GM19023 (cell line): ENCODE data around the gene ACSF2.
"Not testable (repeated sequence)": the region's sequence is repeated elsewhere in the genome, so short reads cannot be mapped to it uniquely, and the experiment has no call there.

ENCODE experiments used
- ATAC-seq: cut with Tn5 transposase; IDR thresholded peaks from one replicate; pipeline ENCODE4 v1.9.1; 2021; ENCODE audit warnings: mild to moderate bottlenecking, moderate library complexity; ENCODE audit not compliant: unreplicated experiment

Gene ACSF2, protein sequence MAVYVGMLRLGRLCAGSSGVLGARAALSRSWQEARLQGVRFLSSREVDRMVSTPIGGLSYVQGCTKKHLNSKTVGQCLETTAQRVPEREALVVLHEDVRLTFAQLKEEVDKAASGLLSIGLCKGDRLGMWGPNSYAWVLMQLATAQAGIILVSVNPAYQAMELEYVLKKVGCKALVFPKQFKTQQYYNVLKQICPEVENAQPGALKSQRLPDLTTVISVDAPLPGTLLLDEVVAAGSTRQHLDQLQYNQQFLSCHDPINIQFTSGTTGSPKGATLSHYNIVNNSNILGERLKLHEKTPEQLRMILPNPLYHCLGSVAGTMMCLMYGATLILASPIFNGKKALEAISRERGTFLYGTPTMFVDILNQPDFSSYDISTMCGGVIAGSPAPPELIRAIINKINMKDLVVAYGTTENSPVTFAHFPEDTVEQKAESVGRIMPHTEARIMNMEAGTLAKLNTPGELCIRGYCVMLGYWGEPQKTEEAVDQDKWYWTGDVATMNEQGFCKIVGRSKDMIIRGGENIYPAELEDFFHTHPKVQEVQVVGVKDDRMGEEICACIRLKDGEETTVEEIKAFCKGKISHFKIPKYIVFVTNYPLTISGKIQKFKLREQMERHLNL

DNA sequence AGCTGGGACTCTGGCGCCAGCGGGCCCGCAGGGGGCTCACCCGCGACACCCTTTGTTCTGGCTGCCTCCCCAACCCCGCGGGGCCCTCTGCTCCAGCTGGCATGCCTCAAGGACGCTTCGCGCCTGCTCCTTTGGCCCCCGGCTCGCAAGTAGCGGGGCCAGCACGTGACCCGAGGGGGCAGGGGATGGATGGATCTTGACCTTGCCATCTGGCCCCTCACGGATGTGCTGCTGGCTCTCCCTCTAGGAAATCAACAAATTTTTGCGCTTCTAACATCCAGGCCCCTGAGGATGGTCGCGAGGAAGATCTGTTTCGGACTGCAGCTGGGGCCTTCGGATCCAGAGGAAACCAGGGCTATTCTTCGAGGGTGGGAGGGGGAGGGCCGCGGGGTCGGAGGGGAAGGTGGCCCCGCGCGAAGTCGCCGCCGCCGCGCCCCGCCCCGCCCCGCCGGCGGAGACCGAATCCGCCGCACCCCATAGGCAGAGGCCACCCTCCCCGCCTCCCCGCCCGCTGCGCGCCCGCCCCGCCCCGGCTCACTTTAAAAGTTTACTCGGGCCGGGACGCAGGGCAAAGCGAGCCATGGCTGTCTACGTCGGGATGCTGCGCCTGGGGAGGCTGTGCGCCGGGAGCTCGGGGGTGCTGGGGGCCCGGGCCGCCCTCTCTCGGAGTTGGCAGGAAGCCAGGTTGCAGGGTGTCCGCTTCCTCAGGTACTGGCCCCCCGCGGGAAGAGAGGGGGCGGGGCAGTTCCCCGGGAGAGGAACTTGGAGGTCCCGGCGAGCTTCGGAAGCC is at the start of gene ACSF2:
TSS of gene ACSF2 (plus strand) at position 537 of the 790 bp plus-strand sequence. CDS start at position 581, 44 bp downstream.
- peak; percentile 64 for ATAC-seq

DNA sequence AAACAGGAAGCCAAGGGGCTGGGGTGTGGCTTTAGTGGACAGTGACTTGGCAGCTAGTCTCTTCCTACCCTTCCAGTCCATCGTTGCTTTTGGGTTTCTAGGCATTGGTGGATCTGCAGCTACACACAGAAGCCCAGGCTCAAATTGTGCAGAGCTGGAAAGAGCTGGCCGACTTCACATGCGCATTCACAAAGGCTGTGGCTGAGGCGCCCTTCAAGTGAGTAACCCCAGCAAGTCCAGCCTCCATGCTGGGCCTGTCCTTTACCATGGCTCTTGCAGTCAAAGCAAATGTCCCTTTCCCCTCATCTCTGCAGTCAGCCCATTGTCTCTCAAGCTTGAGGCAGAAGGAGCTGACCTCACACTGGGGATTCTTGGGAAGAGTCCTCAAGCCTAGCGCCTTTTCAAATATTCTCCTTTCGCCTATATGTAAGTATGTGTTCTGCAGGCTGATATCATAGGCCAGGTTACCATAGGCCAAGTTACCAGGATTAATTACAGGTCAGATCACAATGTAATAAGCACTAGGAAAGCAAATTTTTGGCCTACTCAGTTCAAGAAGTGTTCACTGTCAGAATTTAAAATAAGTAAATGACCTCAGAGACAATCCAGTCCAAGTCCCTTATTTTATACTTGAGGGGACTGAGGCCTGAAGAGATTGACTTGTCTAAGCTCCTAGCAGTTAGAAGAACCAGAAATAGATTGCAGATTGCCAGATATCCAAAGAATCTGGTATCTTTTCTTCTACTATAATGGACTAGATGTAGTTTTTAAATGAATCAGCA is 46.5 kb upstream of the ACSF2 start:
- no peak for ATAC-seq

DNA sequence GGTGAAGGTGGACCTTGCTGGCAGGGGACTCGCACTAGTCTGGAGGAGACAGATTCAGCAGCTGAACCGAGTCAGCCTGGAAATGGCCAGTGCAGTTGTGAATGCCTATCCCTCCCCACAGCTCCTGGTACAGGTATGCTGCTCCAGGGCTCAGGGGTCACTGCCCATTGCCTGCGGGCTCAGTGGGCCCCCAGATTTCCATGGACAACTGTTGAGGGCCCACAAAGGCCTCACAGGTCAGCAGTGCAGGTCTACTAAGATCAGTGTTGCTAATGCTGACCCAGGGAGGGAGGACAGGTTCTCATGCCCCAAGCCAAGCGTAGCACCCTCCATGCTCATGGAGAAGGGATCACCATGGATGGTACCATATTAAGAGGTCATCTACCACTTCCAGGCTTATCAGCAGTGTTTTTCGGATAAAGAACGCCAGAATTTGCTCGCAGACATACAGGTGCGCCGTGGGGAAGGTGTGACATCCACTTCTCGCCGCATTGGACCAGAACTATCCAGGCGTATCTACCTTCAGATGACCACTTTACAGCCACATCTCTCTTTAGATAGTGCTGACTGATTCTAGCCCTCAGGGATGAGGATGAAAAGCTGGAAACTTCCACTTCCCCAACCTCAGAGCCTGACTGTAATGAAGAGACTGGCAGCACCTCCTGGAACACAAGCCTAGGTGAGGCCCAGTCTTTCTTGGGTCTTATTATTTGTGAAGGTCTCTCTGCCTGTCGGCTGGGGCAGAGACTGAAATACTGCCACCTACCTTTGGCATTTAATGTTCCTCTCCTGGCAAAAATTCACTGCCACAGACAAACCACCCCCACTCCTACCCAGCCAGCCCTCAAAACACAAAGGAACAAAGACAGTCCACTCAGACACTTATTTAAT is 45.4 kb upstream of the ACSF2 start:
- no peak for ATAC-seq

- ATAC-seq, result no peak
Observed at GRCh38 chr17:50381260-50381815, 44.7 kb upstream of the ACSF2 start.

DNA sequence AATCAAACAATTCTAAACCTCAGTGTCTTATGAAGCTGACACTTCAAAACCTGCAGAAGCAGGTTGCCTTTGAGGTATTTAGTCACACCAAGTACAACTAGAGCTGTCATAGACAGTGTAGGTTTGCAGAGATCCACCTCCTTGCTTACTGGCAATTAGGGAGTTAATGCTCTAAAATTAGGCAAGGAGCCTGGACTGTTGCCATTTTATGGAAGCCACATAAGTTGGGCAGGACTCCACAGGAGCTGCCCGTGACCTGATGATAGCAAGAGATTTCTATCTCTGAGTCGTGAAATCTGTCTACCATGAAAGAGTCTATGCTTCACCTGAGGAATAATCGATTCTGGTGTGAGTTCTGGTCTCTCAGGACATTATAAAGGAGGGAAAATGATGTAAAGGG is 44.1 kb upstream of the ACSF2 start:
- ATAC-seq, result no peak

GRCh38 chr17:50382931-50383330 is 43.1 kb upstream of the ACSF2 start:
- ATAC-seq, result no peak

DNA sequence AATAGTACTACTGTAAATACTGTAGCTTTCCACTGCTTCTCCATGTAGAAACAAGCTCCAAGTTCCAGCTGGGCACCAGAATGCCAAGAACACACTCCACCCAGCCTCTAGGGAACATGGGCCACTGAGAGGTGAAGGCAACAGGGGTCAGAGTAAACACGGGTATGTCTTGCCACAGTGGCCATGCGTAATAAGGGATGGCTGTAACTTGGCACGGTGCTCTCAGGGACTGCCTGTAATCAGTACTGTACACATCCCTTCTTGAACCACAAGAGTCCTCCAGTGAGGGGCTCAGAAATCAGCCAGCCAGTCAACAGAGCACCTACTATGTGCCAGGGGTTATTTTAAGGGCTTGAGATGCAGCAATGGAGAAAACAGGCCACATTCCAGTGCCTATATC is 39.5 kb upstream of the ACSF2 start:
- ATAC-seq, result no peak

DNA sequence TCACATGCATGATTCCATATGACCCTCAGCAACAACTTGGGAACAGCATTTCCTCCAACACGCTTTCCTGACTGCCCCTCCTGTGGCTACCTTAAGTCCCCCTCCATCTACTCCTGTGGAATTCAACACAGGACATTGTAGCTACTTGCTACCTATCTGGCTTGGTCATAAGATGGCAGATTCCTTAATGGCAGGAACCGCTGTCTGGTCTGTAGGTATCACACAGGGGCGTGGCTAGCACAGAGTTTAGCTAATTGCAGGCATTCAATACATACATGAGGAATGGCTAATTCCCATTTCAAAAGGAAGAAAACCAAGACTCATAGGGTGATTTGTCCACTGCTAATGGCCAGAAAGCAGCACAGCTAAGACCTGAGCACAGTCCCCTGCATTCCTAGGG is 37.3 kb upstream of the ACSF2 start:
- no peak for ATAC-seq

DNA sequence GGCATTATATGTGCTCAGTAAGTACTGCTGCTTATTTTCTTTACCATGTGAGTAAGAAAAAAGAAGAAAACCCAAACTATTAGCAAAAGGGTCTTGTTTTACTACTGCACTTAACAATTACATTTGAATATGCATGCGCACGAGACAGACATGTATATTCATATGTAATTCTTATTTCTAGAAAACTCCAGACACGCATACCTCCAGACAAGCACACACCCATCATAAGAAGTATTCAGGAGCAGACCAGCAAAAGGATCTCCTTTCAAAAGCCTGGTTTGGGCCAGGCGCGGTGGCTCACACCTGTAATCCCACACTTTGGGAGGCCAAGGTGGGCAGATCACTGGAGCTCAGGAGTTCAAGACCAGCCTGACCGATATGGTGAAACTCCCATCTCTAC is 36.5 kb upstream of the ACSF2 start:
- ATAC-seq, result no peak

- ATAC-seq, result no peak
Observed at GRCh38 chr17:50392621-50393020, 33.4 kb upstream of the ACSF2 start.

DNA sequence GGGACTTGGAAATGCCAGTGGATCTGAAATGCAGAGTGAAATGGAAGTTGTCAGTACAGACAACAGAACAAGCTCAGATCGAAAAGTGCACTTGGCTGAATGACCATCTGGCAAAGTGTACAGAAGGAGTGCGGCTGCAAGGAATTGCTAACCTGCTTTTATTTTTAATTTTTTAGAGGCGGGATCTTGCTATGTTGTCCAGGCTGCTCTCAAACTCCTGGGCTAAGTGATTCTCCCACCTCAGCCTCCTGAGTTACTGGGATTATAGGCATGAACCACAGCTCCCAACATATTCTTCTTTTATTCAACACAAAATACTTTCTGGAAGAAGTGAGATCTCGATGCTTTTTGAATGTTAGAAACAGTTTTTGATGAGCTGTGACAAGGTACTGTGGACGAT is 32.3 kb upstream of the ACSF2 start:
- no peak for ATAC-seq

- no peak for ATAC-seq
Observed at GRCh38 chr17:50394711-50395110, 31.3 kb upstream of the ACSF2 start.

DNA sequence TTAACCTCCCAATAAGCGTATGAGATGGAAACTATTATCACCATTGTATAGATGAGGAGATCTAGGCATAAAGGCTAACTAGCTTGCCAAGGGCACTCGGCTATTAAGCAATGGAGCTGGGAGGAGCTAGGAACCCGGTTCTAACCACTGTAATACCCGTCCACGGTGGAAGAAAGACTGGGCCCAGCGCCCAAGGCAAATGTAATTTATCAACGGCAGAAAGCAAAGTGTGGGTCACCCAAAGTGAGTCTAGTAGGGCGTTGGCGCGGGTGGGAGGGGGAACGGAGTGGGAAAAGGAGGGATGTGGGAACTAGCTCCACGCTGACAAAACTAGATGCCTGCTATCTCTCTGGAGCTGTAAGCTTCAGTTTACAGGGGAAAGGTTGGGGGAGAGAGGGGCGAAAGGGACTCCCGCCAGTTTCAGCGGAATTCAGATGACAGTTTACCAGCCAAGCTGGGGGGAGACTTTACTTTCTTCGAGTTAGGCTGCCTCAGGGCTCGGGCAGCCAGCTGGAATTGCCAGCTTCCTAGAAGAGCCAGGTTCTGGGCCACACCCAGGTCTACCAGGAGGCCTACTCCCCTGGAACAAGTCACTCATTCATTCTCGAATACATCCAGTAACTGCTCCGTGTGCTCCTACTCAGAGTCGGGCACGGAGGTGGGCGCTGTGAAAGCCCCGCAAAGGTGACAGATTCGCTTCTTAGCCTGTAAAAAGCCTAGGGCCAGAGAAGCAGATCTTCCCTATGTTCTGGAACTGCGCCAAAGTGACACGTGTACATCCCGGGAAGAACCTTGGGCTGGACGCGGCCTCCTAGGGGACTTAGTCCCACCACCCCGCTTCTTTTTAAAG is 29.5 kb upstream of the ACSF2 start:
- ATAC-seq, result no peak

DNA sequence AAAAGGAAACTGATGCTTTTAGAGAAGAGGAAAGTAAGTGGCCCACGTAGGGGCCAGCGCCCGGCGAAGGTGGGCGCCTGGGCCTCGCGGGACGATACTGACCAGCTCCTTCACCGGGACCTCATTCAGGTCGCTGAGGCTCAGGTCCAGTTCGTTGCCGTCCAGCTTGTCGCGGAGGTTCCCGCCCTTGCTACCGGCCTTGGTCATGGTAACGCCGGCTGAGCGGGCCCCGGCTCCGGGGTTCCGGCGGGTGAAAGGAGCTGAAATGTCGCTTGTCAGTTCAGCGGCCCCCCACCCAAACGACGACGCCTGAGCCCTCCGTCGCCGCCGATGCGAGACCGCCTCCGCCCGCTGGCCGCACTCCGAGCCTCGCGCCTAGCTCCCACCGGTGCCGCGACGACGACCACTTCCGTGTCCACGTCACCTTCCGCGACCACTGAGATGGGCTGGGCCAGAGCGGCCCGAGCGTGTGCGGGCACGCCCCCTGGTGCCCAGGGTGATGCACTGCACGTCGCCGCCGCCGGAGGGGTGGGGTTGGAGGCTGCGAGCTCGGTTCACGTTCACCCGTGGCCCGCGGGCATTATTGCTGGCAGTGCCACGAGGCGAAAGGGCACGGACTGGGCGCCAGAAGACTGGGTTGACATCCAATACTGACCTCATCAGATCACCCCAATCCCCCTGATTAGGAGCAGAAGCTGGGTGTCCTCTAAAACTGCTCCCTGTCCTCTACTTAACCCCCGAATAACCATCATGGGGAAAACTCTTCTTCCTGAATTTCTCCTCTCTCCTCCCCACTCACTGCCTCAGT is 28.7 kb upstream of the ACSF2 start, which contains the start of gene LRRC59:
TSS of gene LRRC59 (minus strand) at position 413 of the 808 bp plus-strand sequence. CDS start at position 207, 206 bp downstream.
- ATAC-seq, result peak; percentile 98

- ATAC-seq, result no peak
Observed at GRCh38 chr17:50397919-50398285, 28.1 kb upstream of the ACSF2 start.

- not testable (repeated sequence) for ATAC-seq
Observed at GRCh38 chr17:50398672-50399071, 27.3 kb upstream of the ACSF2 start.

DNA sequence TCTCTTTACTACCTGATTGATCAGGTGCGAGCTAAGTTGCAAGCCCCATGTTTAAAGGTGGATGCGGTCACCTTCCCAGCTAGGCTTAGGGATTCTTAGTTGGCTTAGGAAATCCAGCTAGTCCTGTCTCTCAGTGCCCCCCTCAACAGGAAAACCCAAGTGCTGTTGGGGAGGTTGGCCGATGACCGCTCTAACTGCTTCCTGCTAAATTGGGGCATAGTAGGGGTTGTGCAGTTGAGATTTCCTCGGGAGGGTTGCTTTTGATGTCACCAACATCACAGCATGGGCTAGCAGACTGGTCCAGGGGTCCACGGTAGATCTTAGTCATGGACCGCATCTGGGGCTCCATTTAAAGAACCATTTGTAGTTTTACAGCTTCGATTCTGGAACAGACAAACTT is 26.4 kb upstream of the ACSF2 start:
- ATAC-seq, result not testable (repeated sequence)

GRCh38 chr17:50405351-50405750 is 20.7 kb upstream of the ACSF2 start:
- ATAC-seq, result not testable (repeated sequence)
